Sigmoid colon (tissue), 7 donors: ENCODE results near the gene PIP4K2C. TPM values are rescaled to one million over a fixed set of nuclear protein-coding genes. Genes with fewer than 3 reads are reported as not detected.

Experiments
- DNase-seq: peaks from one replicate; pipeline ENCODE4 v3.0.0-alpha.2; 2019
- H3K27ac ChIP-seq, 4 donors: fragments of 200-600 bp; sonication (generic); one replicate each; pipeline ENCODE4 v1.5.1; 2016 to 2019; ENCODE audit warnings: mild to moderate bottlenecking in 1 of 4
- H3K27me3 ChIP-seq, 3 donors: fragments of 200-600 bp; sonication (generic); one replicate each; pipeline ENCODE4 v1.5.1; 2019; ENCODE audit warnings: mild to moderate bottlenecking in 1 of 3
- H3K36me3 ChIP-seq, 4 donors: fragments of 200-600 bp; sonication (generic); one replicate each; pipeline ENCODE4 v1.5.1; 2016 to 2019
- H3K4me1 ChIP-seq, 4 donors: fragments of 200-600 bp; sonication (generic); one replicate each; pipeline ENCODE4 v1.5.1; 2017 to 2019
- H3K4me3 ChIP-seq, 4 donors: fragments of 200-600 bp; sonication (generic); one replicate each; pipeline ENCODE4 v1.5.1; 2017 to 2019; ENCODE audit warnings: mild to moderate bottlenecking in 2 of 4, moderate library complexity in 1 of 4
- H3K9me3 ChIP-seq, 4 donors: fragments of 200-600 bp in 3 of 4; sonication (generic) in 3 of 4; one replicate each; pipeline versions ENCODE4 v1.5.1 to v1.6.1; 2013 to 2019
- CTCF ChIP-seq, 4 experiments: fragments of 450-650 bp in 3 of 4; fragments of 200-600 bp in 1 of 4; IDR thresholded peaks; one replicate each; pipeline ENCODE4 v1.5.1; 2016 to 2019; ENCODE audit warnings: antibody characterized with exemption in 4 of 4, mild to moderate bottlenecking in 3 of 4, moderate library complexity in 2 of 4
- EP300 ChIP-seq, 4 donors: sonication (generic); formaldehyde crosslinking; IDR thresholded peaks; one replicate each; pipeline ENCODE4 v1.6.1; 2017; ENCODE audit warnings: antibody characterized with exemption in 4 of 4
- POLR2A ChIP-seq, 2 donors: fragments of 450-650 bp; IDR thresholded peaks; one replicate each; pipeline ENCODE4 v1.6.1; 2016; ENCODE audit warnings: antibody characterized with exemption in 2 of 2, mild to moderate bottlenecking in 2 of 2, moderate library complexity in 2 of 2
- POLR2AphosphoS5 ChIP-seq, 4 donors: sonication (generic); formaldehyde crosslinking; IDR thresholded peaks; one replicate each; pipeline ENCODE4 v1.6.1; 2017; ENCODE audit warnings: antibody characterized with exemption in 4 of 4
- WGBS, 2 donors: extraction: QIAGEN DNeasy Blood & Tissue Kit; methylation state at CpG; one replicate each; pipeline ENCODE4 v1.1.7; 2013; 5-methylcytosine and 5-hydroxymethylcytosine counted together
- intact Hi-C: fragments of 100-400 bp; cut with DNase I; formaldehyde crosslinking; loops from one replicate; pipeline ENCODE4 v1.15.1; 2023
- polyA plus RNA-seq, 3 donors: library from polyadenylated mRNA; stranded (reverse); fragments of 200-250 nt; gene quantifications; one replicate each; pipeline ENCODE4 v1.2.3, GENCODE V29; 2013
- total RNA-seq, 4 donors: library from RNA; depleted of rRNA; stranded (reverse); fragments of >200 nt; gene quantifications; one replicate each; pipeline ENCODE4 v1.1.0, GENCODE V29; 2016
- donor health status: healthy with polysubstance abuse.
- donor health status: Bipolar disorder and iron deficiency.
- donor health status: healthy.

PIP4K2C gene
- total and polyA plus RNA-seq, 7 donors: 13.3 to 30.5 (median 21.0) TPM

- Histone ChIP-seq H3K36me3 (no peaks in the 10 kb centered on the region), H3K9me3 (no peaks in the 10 kb centered on the region), H3K4me3 (no peak overlapping the region), H3K4me1 (no peaks in the 10 kb centered on the region), H3K27ac (no peak overlapping the region), H3K27me3 (no peaks in the 10 kb centered on the region)
- TF ChIP-seq POLR2A (IDR thresholded peaks at IDR 0.05): no peak
- TF ChIP-seq EP300 (IDR thresholded peaks at IDR 0.05): no peak
- no peak for TF ChIP-seq CTCF (IDR thresholded peaks at IDR 0.05)
- no peak for TF ChIP-seq POLR2AphosphoS5 (IDR thresholded peaks at IDR 0.05)
- WGBS, 2 donors: 90 to 92% methylated on average over 2 of the region's 2 CpGs
- DNase-seq: no peak
- intact Hi-C loops: no loop called here
These were observed 12.0 kb upstream of the PIP4K2C start for GRCh38 chr12:57579011-57579410.

- 66 to 82% methylated on average over 8 of the region's 8 CpGs for whole genome bisulfite sequencing, 2 donors
- intact Hi-C loops: loop anchor here (5.0 kb wide), 1 partner anchor 112 kb away; the partner anchor contains the start of gene OS9
These were observed 11.1 kb upstream of the PIP4K2C start for GRCh38 chr12:57579677-57580465.

GRCh38 chr12:57580466-57580795 lies 10.6 kb upstream of the PIP4K2C start:
- Histone ChIP-seq H3K27ac (no peak overlapping the region), H3K36me3 (no peaks in the 10 kb centered on the region), H3K27me3 (no peaks in the 10 kb centered on the region), H3K4me1 (no peaks in the 10 kb centered on the region), H3K4me3 (no peak overlapping the region), H3K9me3 (no peaks in the 10 kb centered on the region)
- DNase-seq: no peak
- WGBS, 2 donors: 90 to 91% methylated on average over 4 of the region's 4 CpGs
- intact Hi-C loops: loop anchor here (5.0 kb wide), 1 partner anchor 112 kb away; the partner anchor contains the start of gene OS9
- TF ChIP-seq POLR2A (IDR thresholded peaks at IDR 0.05) (no peak), EP300 (IDR thresholded peaks at IDR 0.05) (no peak), POLR2AphosphoS5 (IDR thresholded peaks at IDR 0.05) (no peak), CTCF (IDR thresholded peaks at IDR 0.05) (no peak)

More at GRCh38 chr12:57579677-57580465, 11.1 kb upstream of the PIP4K2C start:
- H3K27me3 ChIP-seq: no peaks in the 10 kb centered on the region
- H3K4me1 ChIP-seq: no peaks in the 10 kb centered on the region
- H3K4me3 ChIP-seq: no peak overlapping the region
- no peak overlapping the region for H3K27ac ChIP-seq
- no peak for TF ChIP-seq EP300 (IDR thresholded peaks at IDR 0.05)
- no peaks in the 10 kb centered on the region for H3K36me3 ChIP-seq
- no peak for DNase-seq
- no peaks in the 10 kb centered on the region for H3K9me3 ChIP-seq

- H3K4me3 ChIP-seq: no peak overlapping the region
- no peaks in the 10 kb centered on the region for H3K4me1 ChIP-seq
- H3K27me3 ChIP-seq: no peaks in the 10 kb centered on the region
- 92 to 93% methylated on average over 1 of the region's 1 CpG for WGBS, 2 donors
- H3K9me3 ChIP-seq: no peaks in the 10 kb centered on the region
- DNase-seq: no peak
- no peaks in the 10 kb centered on the region for H3K36me3 ChIP-seq
- intact Hi-C loops: loop anchor here (5.0 kb wide), 1 partner anchor 110 kb away; the partner anchor contains the start of gene OS9
- TF ChIP-seq CTCF (IDR thresholded peaks at IDR 0.05): no peak
- no peak for TF ChIP-seq POLR2AphosphoS5 (IDR thresholded peaks at IDR 0.05)
- TF ChIP-seq POLR2A (IDR thresholded peaks at IDR 0.05): no peak
- TF ChIP-seq EP300 (IDR thresholded peaks at IDR 0.05): no peak
- no peak overlapping the region for H3K27ac ChIP-seq
These were observed 9.2 kb upstream of the PIP4K2C start for GRCh38 chr12:57581802-57582201.

GRCh38 chr12:57582440-57582839 lies 8.6 kb upstream of the PIP4K2C start:
- Histone ChIP-seq H3K36me3 (no peaks in the 10 kb centered on the region), H3K27me3 (no peaks in the 10 kb centered on the region), H3K27ac (no peak overlapping the region), H3K4me3 (no peak overlapping the region), H3K9me3 (no peaks in the 10 kb centered on the region), H3K4me1 (no peaks in the 10 kb centered on the region)
- intact Hi-C loops: loop anchor here (5.0 kb wide), 1 partner anchor 110 kb away; the partner anchor contains the start of gene OS9
- no peak for DNase-seq
- TF ChIP-seq EP300 (IDR thresholded peaks at IDR 0.05) (no peak), POLR2AphosphoS5 (IDR thresholded peaks at IDR 0.05) (no peak), POLR2A (IDR thresholded peaks at IDR 0.05) (no peak), CTCF (IDR thresholded peaks at IDR 0.05) (no peak)
- WGBS, 2 donors: 97 to 100% methylated on average over 1 of the region's 1 CpG
